Breast epithelium (tissue), 4 donors: ENCODE results near the gene ZNF726. TPM values are rescaled to one million over a fixed set of nuclear protein-coding genes. Genes with fewer than 3 reads are reported as not detected.
"Not testable (repeated sequence)": the region's sequence is repeated elsewhere in the genome, so short reads cannot be mapped to it uniquely, and the experiment has no call there.

Source experiments
- DNase-seq, 2 donors: peaks; one replicate each; pipeline ENCODE4 v3.0.0-alpha.2; 2019; ENCODE audit warnings: low spot score in 2 of 2
- H3K27ac ChIP-seq, 2 donors: fragments of 200-600 bp; sonication (generic) in 1 of 2; one replicate each; pipeline ENCODE4 v1.5.1; 2016 to 2019; ENCODE audit warnings: mild to moderate bottlenecking in 1 of 2
- H3K27me3 ChIP-seq, 2 donors: fragments of 200-600 bp; sonication (generic) in 1 of 2; one replicate each; pipeline versions ENCODE4 v1.5.1 to v1.6.0; 2017 to 2019; ENCODE audit warnings: control low read depth in 1 of 2, mild to moderate bottlenecking in 1 of 2
- H3K36me3 ChIP-seq: fragments of 200-600 bp; one replicate; pipeline ENCODE4 v1.5.1; 2019
- H3K4me1 ChIP-seq, 2 donors: fragments of 200-600 bp; sonication (generic); one replicate each; pipeline ENCODE4 v1.5.1; 2016 to 2019; ENCODE audit warnings: control low read depth in 1 of 2
- H3K4me3 ChIP-seq, 3 donors: fragments of 200-600 bp; sonication (generic); 1 replicate in 2 of 3; 2 replicates in 1 of 3; pipeline ENCODE4 v1.5.1; 2016 to 2019; ENCODE audit warnings: mild to moderate bottlenecking in 3 of 3, moderate library complexity in 2 of 3
- H3K9me3 ChIP-seq, 2 donors: fragments of 200-600 bp; sonication (generic) in 1 of 2; one replicate each; pipeline ENCODE4 v1.5.1; 2016 to 2019; ENCODE audit warnings: control low read depth in 1 of 2
- CTCF ChIP-seq, 3 donors: fragments of 450-650 bp; IDR thresholded peaks; one replicate each; pipeline ENCODE4 v1.5.1; 2016 to 2017; ENCODE audit warnings: antibody characterized with exemption in 3 of 3, mild to moderate bottlenecking in 3 of 3, moderate library complexity in 3 of 3
- POLR2A ChIP-seq: fragments of 450-650 bp; IDR thresholded peaks from one replicate; pipeline ENCODE4 v1.6.1; 2016; ENCODE audit warnings: antibody characterized with exemption, mild to moderate bottlenecking, moderate library complexity
- POLR2AphosphoS5 ChIP-seq, 3 donors: sonication (generic); formaldehyde crosslinking; IDR thresholded peaks; one replicate each; pipeline ENCODE4 v1.6.1; 2017; ENCODE audit warnings: antibody characterized with exemption in 3 of 3
- intact Hi-C: fragments of 100-400 bp; cut with DNase I; formaldehyde crosslinking; loops from one replicate; pipeline ENCODE4 v1.15.1; 2023; ENCODE audit warnings: low total_unique reads
- total RNA-seq, 3 donors: library from RNA; depleted of rRNA; stranded (reverse); fragments of >200 nt; gene quantifications; one replicate each; pipeline ENCODE4 v1.1.0, GENCODE V29; 2016

ZNF726 gene
- total RNA-seq, 3 donors from 2014 or later: 1.6 to 9.4 (median 3.6) TPM

- Histone ChIP-seq H3K9me3 (no peaks in the 10 kb centered on the region), H3K36me3 (no peaks in the 10 kb centered on the region), H3K4me1 (no peaks in the 10 kb centered on the region), H3K4me3 (peak overlapping the region; percentile 59 to 81 (median 69)), H3K27me3 (no peaks in the 10 kb centered on the region), H3K27ac (no peak overlapping the region)
- DNase-seq: no peak
- TF ChIP-seq POLR2A (no peak), POLR2AphosphoS5 (IDR thresholded peaks at IDR 0.05) (no peak), CTCF (IDR thresholded peaks at IDR 0.05) (no peak)
- intact Hi-C loops: no loop called here
Measured at GRCh38 chr19:23913931-23914330, 755 bp upstream of the ZNF726 start.

- no peaks in the 10 kb centered on the region for H3K36me3 ChIP-seq
- no peak for TF ChIP-seq CTCF (IDR thresholded peaks at IDR 0.05)
- TF ChIP-seq POLR2AphosphoS5 (IDR thresholded peaks at IDR 0.05): no peak
- TF ChIP-seq POLR2A: no peak
- intact Hi-C loops: no loop called here
- no peak overlapping the region for H3K27ac ChIP-seq
- DNase-seq: no peak
- H3K27me3 ChIP-seq: no peaks in the 10 kb centered on the region
- H3K4me3 ChIP-seq: no peak overlapping the region
- no peaks in the 10 kb centered on the region for H3K9me3 ChIP-seq
- no peaks in the 10 kb centered on the region for H3K4me1 ChIP-seq
Measured at GRCh38 chr19:23916991-23917390, 2.3 kb downstream of the ZNF726 start.

- TF ChIP-seq POLR2AphosphoS5 (IDR thresholded peaks at IDR 0.05) (no peak), CTCF (IDR thresholded peaks at IDR 0.05) (no peak), POLR2A (no peak)
- Histone ChIP-seq H3K4me1 (no peaks in the 10 kb centered on the region), H3K27ac (peak overlapping the region in 1 of 2 donors; percentile 36), H3K27me3 (no peaks in the 10 kb centered on the region), H3K9me3 (no peaks in the 10 kb centered on the region), H3K36me3 (no peaks in the 10 kb centered on the region), H3K4me3 (no peak overlapping the region)
- intact Hi-C loops: no loop called here
- DNase-seq: peak in 1 of 2 donors; percentile 58
Measured at GRCh38 chr19:23917856-23918255, 3.2 kb downstream of the ZNF726 start.

- intact Hi-C loops: no loop called here
- DNase-seq: no peak
- Histone ChIP-seq H3K4me1 (no peaks in the 10 kb centered on the region), H3K27ac (no peak overlapping the region), H3K27me3 (no peaks in the 10 kb centered on the region), H3K4me3 (no peak overlapping the region), H3K36me3 (no peaks in the 10 kb centered on the region), H3K9me3 (peaks cover 0 to 5% of the 10 kb centered on the region in 2 donors)
- no peak for TF ChIP-seq POLR2A
- no peak for TF ChIP-seq CTCF (IDR thresholded peaks at IDR 0.05)
- TF ChIP-seq POLR2AphosphoS5 (IDR thresholded peaks at IDR 0.05): no peak
Measured at GRCh38 chr19:23925285-23925684, 10.6 kb downstream of the ZNF726 start.

GRCh38 chr19:23932878-23933277 is 18.2 kb downstream of the ZNF726 start:
- Histone ChIP-seq H3K9me3 (peaks cover 35 to 46% of the 10 kb centered on the region in 2 donors), H3K27ac (no peak overlapping the region)
- TF ChIP-seq POLR2A: no peak
- TF ChIP-seq CTCF (IDR thresholded peaks at IDR 0.05): no peak
- no peak for TF ChIP-seq POLR2AphosphoS5 (IDR thresholded peaks at IDR 0.05)

GRCh38 chr19:23937031-23937430 is 22.3 kb downstream of the ZNF726 start:
- H3K4me3 ChIP-seq, intact Hi-C loops, H3K36me3 ChIP-seq, H3K27me3 ChIP-seq, DNase-seq, H3K4me1 ChIP-seq, H3K27ac ChIP-seq: not testable (repeated sequence)
- H3K9me3 ChIP-seq: peaks cover 24 to 45% of the 10 kb centered on the region in 2 donors

More at GRCh38 chr19:23932878-23933277, 18.2 kb downstream of the ZNF726 start:
- intact Hi-C loops: loop anchor here (5.0 kb wide), 1 partner anchor 131 kb away; no protein-coding TSS in a partner anchor
- DNase-seq: no peak
- Histone ChIP-seq H3K36me3 (no peaks in the 10 kb centered on the region), H3K4me3 (no peak overlapping the region), H3K27me3 (no peaks in the 10 kb centered on the region), H3K4me1 (no peaks in the 10 kb centered on the region)
